GM19438 (cell line): Measurements from ENCODE around the gene DAO.
"Not testable (repeated sequence)": the region's sequence is repeated elsewhere in the genome, so short reads cannot be mapped to it uniquely, and the experiment has no call there.

Source experiments
- ATAC-seq: cut with Tn5 transposase; IDR thresholded peaks from one replicate; pipeline ENCODE4 v1.9.1; 2021; ENCODE audit warnings: low read depth; ENCODE audit not compliant: unreplicated experiment

The DAO gene

GRCh38 chr12:108866083-108866482 is 13.8 kb upstream of the DAO start:
- ATAC-seq, result not testable (repeated sequence)

GRCh38 chr12:108868781-108869180 is 11.1 kb upstream of the DAO start:
- no peak for ATAC-seq

- no peak for ATAC-seq
Observed at GRCh38 chr12:108875280-108875679, 4.6 kb upstream of the DAO start.

- ATAC-seq, result no peak
Observed at GRCh38 chr12:108875682-108876361, 4.1 kb upstream of the DAO start.

GRCh38 chr12:108876550-108876949 is 3.3 kb upstream of the DAO start:
- no peak for ATAC-seq

GRCh38 chr12:108881953-108882352 is 2.1 kb downstream of the DAO start:
- ATAC-seq, result no peak

- no peak for ATAC-seq
Observed at GRCh38 chr12:108884116-108885012, 4.5 kb downstream of the DAO start.

GRCh38 chr12:108886873-108887629 is 7.2 kb downstream of the DAO start:
- ATAC-seq, result no peak

- ATAC-seq, result no peak
Observed at GRCh38 chr12:108888031-108888430, 8.1 kb downstream of the DAO start.

GRCh38 chr12:108890208-108890607 is 10.3 kb downstream of the DAO start:
- ATAC-seq, result no peak

- no peak for ATAC-seq
Observed at GRCh38 chr12:108895220-108895802, 15.4 kb downstream of the DAO start.

GRCh38 chr12:108896336-108896735 is 16.4 kb downstream of the DAO start:
- no peak for ATAC-seq

GRCh38 chr12:108896817-108897216 is 16.9 kb downstream of the DAO start:
- no peak for ATAC-seq

- ATAC-seq, result no peak
Observed at GRCh38 chr12:108899145-108899544, 19.3 kb downstream of the DAO start.

- ATAC-seq, result no peak
Observed at GRCh38 chr12:108905725-108906124, 25.8 kb downstream of the DAO start.

- no peak for ATAC-seq
Observed at GRCh38 chr12:108906971-108907370, 27.1 kb downstream of the DAO start.

- no peak for ATAC-seq
Observed at GRCh38 chr12:108907839-108908351, 28.0 kb downstream of the DAO start.

- ATAC-seq, result no peak
Observed at GRCh38 chr12:108910336-108910735, 30.4 kb downstream of the DAO start.

GRCh38 chr12:108911915-108912314 is 32.0 kb downstream of the DAO start:
- no peak for ATAC-seq

- no peak for ATAC-seq
Observed at GRCh38 chr12:108912361-108912760, 32.5 kb downstream of the DAO start.

GRCh38 chr12:108914121-108914531 is 34.2 kb downstream of the DAO start:
- ATAC-seq, result no peak
